ENCODE measurements around the gene METTL22.

DNA sequence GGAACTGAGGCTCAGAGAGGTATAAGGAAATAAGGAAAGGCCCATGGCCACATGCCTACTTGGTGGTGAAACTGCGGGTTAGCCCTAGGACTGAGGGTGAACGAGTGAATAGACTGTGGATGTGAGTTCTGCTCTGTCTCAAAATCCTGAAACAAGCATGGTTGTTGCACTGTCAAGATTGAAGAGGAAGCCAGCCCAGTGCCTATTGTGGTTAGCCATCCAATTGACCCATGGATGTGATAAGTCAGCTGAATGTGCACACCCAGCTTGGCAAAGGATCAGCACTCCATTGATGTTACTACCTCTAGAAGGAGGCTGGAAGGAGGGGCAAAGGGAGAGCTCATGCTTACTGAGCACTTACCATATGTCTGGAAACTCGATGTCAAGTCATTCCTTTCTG lies 35.6 kb upstream of the METTL22 start:
- TF ChIP-seq POLR2A (IDR thresholded peaks at IDR 0.05), result no peak
- TF ChIP-seq, protein P1, sequence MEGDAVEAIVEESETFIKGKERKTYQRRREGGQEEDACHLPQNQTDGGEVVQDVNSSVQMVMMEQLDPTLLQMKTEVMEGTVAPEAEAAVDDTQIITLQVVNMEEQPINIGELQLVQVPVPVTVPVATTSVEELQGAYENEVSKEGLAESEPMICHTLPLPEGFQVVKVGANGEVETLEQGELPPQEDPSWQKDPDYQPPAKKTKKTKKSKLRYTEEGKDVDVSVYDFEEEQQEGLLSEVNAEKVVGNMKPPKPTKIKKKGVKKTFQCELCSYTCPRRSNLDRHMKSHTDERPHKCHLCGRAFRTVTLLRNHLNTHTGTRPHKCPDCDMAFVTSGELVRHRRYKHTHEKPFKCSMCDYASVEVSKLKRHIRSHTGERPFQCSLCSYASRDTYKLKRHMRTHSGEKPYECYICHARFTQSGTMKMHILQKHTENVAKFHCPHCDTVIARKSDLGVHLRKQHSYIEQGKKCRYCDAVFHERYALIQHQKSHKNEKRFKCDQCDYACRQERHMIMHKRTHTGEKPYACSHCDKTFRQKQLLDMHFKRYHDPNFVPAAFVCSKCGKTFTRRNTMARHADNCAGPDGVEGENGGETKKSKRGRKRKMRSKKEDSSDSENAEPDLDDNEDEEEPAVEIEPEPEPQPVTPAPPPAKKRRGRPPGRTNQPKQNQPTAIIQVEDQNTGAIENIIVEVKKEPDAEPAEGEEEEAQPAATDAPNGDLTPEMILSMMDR (IDR thresholded peaks at IDR 0.05), result no peak
- TF ChIP-seq POLR2AphosphoS5 (IDR thresholded peaks at IDR 0.05; ENCODE audit: insufficient read depth in 1 of 2, low read depth in 1 of 2), result no peak

Data from vagina (tissue), 2 donors.